ENCODE results near the gene GABARAP. TPM values are rescaled to one million over a fixed set of nuclear protein-coding genes. Genes with fewer than 3 reads are reported as not detected.
A peak's percentile ranks its signal among the peaks of the same experiment; 100 is the strongest.

Gene GABARAP
- total RNA-seq, 4 donors from 2014 or later: 112 to 840 (median 273) TPM

DNA sequence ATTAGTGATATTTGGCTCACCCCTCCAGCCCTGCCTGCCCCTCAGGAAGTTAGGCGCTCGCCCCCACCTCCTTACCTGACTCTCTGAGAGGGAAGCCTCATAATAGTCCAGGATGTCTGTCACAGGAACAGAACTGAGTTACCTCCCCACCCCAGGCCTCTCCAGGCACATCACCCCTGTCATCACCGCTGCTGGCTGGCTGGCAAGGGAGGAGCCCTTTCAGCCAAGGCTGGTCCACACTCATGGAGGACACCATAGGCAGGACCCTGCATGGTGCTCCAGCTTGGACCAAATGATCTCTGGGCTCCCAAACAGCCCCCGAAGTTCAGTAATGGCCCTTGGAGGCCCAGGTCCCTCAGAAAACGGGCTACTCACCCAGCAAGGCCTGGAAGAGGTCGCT lies 24.1 kb downstream of the GABARAP start:
- Histone ChIP-seq H3K27ac (peak overlapping the region in 1 of 3 donors; percentile 83), H3K4me1 (peaks cover 37 to 72% of the 10 kb centered on the region in 2 donors), H3K9me3 (no peaks in the 10 kb centered on the region), H3K4me3 (replicated peaks in 1 of 3) (no peak overlapping the region), H3K36me3 (peaks cover 15 to 22% of the 10 kb centered on the region in 2 donors), H3K27me3 (no peaks in the 10 kb centered on the region)
- intact Hi-C loops (cut with DNase I): no loop called here
- TF ChIP-seq POLR2A (IDR thresholded peaks at IDR 0.05): no peak
- TF ChIP-seq, protein P1, sequence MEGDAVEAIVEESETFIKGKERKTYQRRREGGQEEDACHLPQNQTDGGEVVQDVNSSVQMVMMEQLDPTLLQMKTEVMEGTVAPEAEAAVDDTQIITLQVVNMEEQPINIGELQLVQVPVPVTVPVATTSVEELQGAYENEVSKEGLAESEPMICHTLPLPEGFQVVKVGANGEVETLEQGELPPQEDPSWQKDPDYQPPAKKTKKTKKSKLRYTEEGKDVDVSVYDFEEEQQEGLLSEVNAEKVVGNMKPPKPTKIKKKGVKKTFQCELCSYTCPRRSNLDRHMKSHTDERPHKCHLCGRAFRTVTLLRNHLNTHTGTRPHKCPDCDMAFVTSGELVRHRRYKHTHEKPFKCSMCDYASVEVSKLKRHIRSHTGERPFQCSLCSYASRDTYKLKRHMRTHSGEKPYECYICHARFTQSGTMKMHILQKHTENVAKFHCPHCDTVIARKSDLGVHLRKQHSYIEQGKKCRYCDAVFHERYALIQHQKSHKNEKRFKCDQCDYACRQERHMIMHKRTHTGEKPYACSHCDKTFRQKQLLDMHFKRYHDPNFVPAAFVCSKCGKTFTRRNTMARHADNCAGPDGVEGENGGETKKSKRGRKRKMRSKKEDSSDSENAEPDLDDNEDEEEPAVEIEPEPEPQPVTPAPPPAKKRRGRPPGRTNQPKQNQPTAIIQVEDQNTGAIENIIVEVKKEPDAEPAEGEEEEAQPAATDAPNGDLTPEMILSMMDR (IDR thresholded peaks at IDR 0.05): no peak
- DNase-seq: no peak
- WGBS, 2 donors: 59 to 69% methylated on average over 4 to 6 of the region's 6 CpGs

DNA sequence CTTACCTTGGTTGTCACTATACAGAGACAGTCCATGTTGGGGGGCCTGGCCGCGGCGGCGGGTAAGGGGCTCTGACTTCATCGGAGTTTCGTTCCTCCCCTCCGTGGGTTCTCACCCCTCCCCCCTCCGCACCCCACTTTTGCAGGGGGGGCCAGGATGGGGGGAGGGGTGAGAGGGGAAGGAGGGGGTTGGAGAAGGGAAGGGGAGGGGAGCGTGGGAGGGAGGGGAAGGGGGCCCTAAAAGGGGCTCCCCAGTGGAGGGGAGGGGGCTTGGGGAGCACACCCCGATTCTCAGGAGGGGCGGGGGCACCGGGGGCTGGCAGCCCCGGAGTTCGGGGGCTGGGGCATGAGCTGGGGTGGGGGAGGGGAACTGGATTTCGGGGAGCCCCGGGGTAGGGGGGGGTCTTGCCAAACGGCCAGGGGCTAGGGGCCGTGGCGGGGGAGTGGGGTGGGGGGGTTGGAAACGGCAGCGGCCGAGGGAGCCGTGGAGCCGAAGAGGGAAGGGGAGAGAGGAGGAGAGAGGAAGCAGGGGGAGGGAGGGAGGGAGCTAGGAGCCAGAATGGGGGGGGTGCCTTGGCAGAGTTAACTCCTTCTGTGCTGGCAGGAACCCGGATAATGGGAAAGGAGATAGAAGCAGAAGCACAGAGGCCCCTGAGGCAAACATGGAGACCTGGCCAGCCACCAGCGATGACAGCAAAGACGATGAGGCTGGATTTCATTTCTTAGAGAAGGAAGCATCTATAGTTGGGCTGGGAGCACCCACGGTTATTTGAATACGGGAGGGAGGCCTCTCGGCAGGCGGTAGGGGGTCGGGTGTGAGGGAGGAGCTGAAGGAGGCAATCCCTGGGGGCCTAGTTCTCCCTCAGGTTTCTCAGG lies 24.9 kb downstream of the GABARAP start:
- WGBS, 2 donors: 1 to 3% methylated on average over 21 to 23 of the region's 32 CpGs
- no peak for TF ChIP-seq POLR2A (IDR thresholded peaks at IDR 0.05)
- intact Hi-C loops (cut with DNase I): no loop called here

DNA sequence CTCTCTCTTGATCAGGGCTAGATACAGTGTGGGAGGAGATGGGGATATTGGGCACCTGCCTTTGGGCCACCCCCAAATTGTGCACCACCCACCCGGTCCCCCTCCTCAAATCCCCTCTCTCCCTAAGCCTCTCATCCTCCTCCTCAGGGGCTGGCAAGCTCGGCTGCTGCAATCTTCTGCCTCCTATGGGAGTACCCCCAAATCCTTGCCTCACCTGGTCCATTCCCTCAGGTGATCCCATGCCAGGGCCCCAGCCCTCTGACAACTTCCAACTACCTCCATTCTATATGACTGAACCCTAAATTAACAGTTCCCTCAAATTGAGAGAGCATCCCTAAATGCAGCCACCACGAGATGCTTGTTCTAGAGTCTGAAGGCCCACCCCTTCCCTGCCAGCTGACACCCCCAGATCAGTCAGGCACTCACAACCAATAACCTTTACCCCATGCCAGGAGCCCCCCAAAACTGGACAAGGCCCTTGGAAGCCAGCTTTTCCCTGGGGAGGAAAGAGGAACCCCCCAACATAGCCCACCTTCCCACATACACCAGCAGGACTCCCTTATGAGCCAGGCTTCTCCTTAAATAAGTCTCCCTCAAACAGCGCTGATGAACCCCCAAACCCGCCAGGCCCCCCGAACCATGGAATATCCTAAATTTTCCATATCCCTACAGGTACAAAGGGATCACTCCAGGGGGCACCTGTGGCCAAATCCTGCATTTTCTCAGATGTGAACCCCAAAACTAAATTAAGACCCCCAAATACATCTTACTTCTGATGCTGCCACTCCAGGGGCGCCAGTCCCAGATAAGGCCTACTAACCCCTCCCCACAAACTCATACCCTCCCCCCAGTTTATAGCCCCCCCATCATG lies 25.8 kb downstream of the GABARAP start:
- Histone ChIP-seq H3K9me3 (no peaks in the 10 kb centered on the region), H3K27me3 (no peaks in the 10 kb centered on the region), H3K4me3 (replicated peaks in 1 of 3) (peak overlapping the region in 1 of 3 donors; percentile 41), H3K36me3 (peaks cover 0 to 7% of the 10 kb centered on the region in 2 donors), H3K4me1 (peaks cover 35 to 69% of the 10 kb centered on the region in 2 donors), H3K27ac (peak overlapping the region in 2 of 3 donors; percentile 75 to 83)
- WGBS, 2 donors: 35 to 38% methylated on average over 7 of the region's 7 CpGs
- intact Hi-C loops (cut with DNase I): no loop called here
- TF ChIP-seq POLR2A (IDR thresholded peaks at IDR 0.05): no peak
- TF ChIP-seq, protein P1 (IDR thresholded peaks at IDR 0.05): no peak
- DNase-seq: no peak

More for the DNA sequence above, 24.9 kb downstream of the GABARAP start:
- Histone ChIP-seq H3K4me3 (replicated peaks in 1 of 3) (peak overlapping the region in 1 of 3 donors; percentile 41), H3K27me3 (no peaks in the 10 kb centered on the region), H3K27ac (peak overlapping the region; percentile 55 to 83 (median 75)), H3K9me3 (no peaks in the 10 kb centered on the region), H3K36me3 (peaks cover 7 to 14% of the 10 kb centered on the region in 2 donors), H3K4me1 (peaks cover 37 to 72% of the 10 kb centered on the region in 2 donors)
- peak; percentile 40 to 56 for DNase-seq

DNA sequence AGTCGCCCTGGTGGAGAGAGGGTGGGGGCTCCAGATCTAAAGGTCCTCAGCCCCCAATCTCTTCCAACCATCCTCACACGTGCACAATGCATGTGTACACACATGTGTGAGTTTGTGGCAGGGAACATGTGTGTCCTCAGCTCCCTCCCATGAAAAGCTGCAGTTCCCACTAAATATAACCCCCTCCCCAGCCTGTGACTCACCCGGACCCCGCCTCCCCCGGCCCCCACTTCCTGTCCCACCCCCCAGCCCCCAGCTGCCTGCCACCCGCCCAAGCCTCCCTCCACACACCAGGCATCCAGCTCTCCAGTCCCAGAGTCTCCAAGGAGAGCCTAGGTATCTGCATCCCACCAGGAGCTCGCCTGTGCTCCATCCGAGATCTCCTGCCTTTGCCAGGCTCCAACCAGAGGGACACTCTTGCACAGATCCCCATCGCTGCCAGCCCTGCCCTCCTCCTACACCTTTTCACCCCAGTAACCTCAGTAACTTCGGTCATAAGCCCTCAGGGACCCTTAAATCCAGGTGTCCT lies 26.5 kb downstream of the GABARAP start:
- TF ChIP-seq POLR2A (IDR thresholded peaks at IDR 0.05): no peak
- Histone ChIP-seq H3K27ac (peak overlapping the region in 2 of 3 donors; percentile 38 to 83), H3K4me3 (replicated peaks in 1 of 3) (peak overlapping the region in 1 of 3 donors; percentile 41), H3K9me3 (no peaks in the 10 kb centered on the region), H3K4me1 (peaks cover 28 to 63% of the 10 kb centered on the region in 2 donors), H3K36me3 (no peaks in the 10 kb centered on the region), H3K27me3 (no peaks in the 10 kb centered on the region)
- no peak for DNase-seq
- intact Hi-C loops (cut with DNase I): no loop called here
- 34% methylated on average over 10 of the region's 10 CpGs for WGBS, 2 donors

DNA sequence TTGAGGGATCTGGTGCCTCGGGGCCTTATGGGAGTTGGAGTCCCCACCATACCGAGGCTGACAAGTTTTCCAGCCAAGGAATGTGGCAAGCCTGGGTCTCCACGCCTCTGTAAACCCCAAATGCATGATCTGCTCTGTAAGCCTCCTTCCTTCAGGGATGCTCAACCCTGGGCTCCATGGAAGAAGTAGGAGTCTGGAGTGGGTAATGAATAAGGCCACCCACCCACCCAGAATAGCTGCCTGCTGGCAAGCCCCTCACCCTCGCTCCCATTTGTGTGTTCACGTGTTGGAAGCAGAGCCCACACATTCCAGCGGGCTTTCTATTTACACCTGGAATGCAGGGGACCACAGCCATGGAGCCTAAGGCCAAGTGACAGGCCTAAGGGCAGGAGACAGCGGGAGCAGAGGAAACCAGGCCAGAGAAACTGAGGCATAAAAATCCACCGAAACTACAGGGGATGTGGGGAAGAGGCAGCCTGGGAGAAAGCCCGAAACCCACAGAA lies 27.1 kb downstream of the GABARAP start:
- intact Hi-C loops (cut with DNase I): no loop called here
- Histone ChIP-seq H3K9me3 (no peaks in the 10 kb centered on the region), H3K4me3 (replicated peaks in 1 of 3) (peak overlapping the region in 1 of 3 donors; percentile 35), H3K36me3 (no peaks in the 10 kb centered on the region), H3K4me1 (peaks cover 25 to 59% of the 10 kb centered on the region in 2 donors), H3K27me3 (no peaks in the 10 kb centered on the region), H3K27ac (peak overlapping the region in 1 of 3 donors; percentile 38)
- DNase-seq: no peak
- 31 to 42% methylated on average over 8 of the region's 9 CpGs for WGBS, 2 donors
- TF ChIP-seq, protein P1 (IDR thresholded peaks at IDR 0.05): no peak

Measured in thyroid gland (tissue), 4 donors.